A673 (cell line): Measurements from ENCODE around the gene TMA16. TPM values are rescaled to one million over a fixed set of nuclear protein-coding genes. Genes with fewer than 3 reads are reported as not detected.

Experiments used
- BruUV-seq: library from RNA; stranded (reverse); fragments of 400-500 nt; replicated peaks from 2 replicates; lab custom pipeline; 2021; lab: Mats Ljungman, UMichigan
- CTCF ChIA-PET: fragments of 300-600 bp; sonication (Branson Sonifier 250); formaldehyde crosslinking; loops from one replicate; lab custom pipeline; 2022; ENCODE audit warnings: antibody characterized with exemption; lab: Charles Lee
- POLR2A ChIA-PET: fragments of 300-600 bp; sonication (Branson Sonifier 250); formaldehyde crosslinking; loops from one replicate; lab custom pipeline; 2022; ENCODE audit warnings: antibody characterized with exemption; ENCODE audit not compliant: low non-redundant PET; lab: Charles Lee
- DNase-seq: peaks from one replicate; pipeline ENCODE4 v3.0.0-alpha.2; 2015; ENCODE audit warnings: low spot score
- H3K27ac ChIP-seq: fragments of 200-600 bp; sonication (generic); 2 replicates; pipeline ENCODE4 v1.5.1; 2016; ENCODE audit warnings: mixed run types, low read depth, mild to moderate bottlenecking, mixed read lengths, antibody characterized with exemption, low read length; ENCODE audit not compliant: poor library complexity, severe bottlenecking
- H3K27me3 ChIP-seq: fragments of 200-600 bp; sonication (generic); replicated peaks from 2 replicates; pipeline ENCODE4 v1.6.1; 2017; ENCODE audit warnings: mixed run types, low read depth, mild to moderate bottlenecking, mixed read lengths, antibody characterized with exemption, low read length; ENCODE audit not compliant: insufficient read depth, poor library complexity
- H3K36me3 ChIP-seq: fragments of 200-600 bp; sonication (generic); 2 replicates; pipeline ENCODE4 v1.6.1; 2016; ENCODE audit warnings: mixed run types, mild to moderate bottlenecking, mixed read lengths, antibody characterized with exemption, low read length; ENCODE audit not compliant: insufficient read depth, poor library complexity, severe bottlenecking
- H3K4me1 ChIP-seq: fragments of 200-600 bp; sonication (generic); 2 replicates; pipeline ENCODE4 v1.6.1; 2017; ENCODE audit warnings: mixed run types, mild to moderate bottlenecking, mixed read lengths, antibody characterized with exemption, low read length; ENCODE audit not compliant: insufficient read depth, poor library complexity, severe bottlenecking
- H3K4me3 ChIP-seq: fragments of 200-600 bp; sonication (generic); 2 replicates; pipeline ENCODE4 v1.5.1; 2016; ENCODE audit warnings: low read depth, mixed run types, mild to moderate bottlenecking, mixed read lengths, low read length; ENCODE audit not compliant: poor library complexity, severe bottlenecking
- H3K9me3 ChIP-seq: fragments of 200-600 bp; sonication (generic); 2 replicates; pipeline ENCODE4 v1.6.1; 2016; ENCODE audit warnings: mixed run types, low read depth, mild to moderate bottlenecking, mixed read lengths, antibody characterized with exemption, low read length; ENCODE audit not compliant: poor library complexity, severe bottlenecking
- CTCF ChIP-seq: fragments of 300-800, 200-600 bp; sonication (generic); conservative IDR thresholded peaks from 2 replicates; pipeline ENCODE4 v1.5.1; 2017; ENCODE audit warnings: low read depth, mild to moderate bottlenecking, antibody characterized with exemption, low read length, moderate library complexity, mixed read lengths
- EZH2 ChIP-seq: fragments of 200-600 bp; sonication (generic); IDR thresholded peaks from 2 replicates; pipeline ENCODE4 v1.6.1; 2017; ENCODE audit warnings: borderline replicate concordance, low read depth, mild to moderate bottlenecking, mixed read lengths, antibody characterized with exemption, low read length; ENCODE audit not compliant: poor library complexity, severe bottlenecking
- intact Hi-C: fragments of 100-400 bp; cut with micrococcal nuclease; formaldehyde crosslinking; loops from one replicate; pipeline ENCODE4 v1.10.0; 2022; ENCODE audit not compliant: unreplicated experiment
- total RNA-seq: library from RNA; stranded (reverse); gene quantifications from 2 replicates; pipeline ENCODE4 v1.2.3, GENCODE V29; 2021

The TMA16 gene
- total RNA-seq, 1 experiment from 2014 or later: 83.5 TPM

- H3K27ac ChIP-seq: no peak overlapping the region
- no peaks in the 10 kb centered on the region for H3K36me3 ChIP-seq
- ChIA-PET CTCF (no interaction called here), POLR2A (no interaction called here)
- TF ChIP-seq CTCF (no peak), EZH2 (no peak)
- H3K27me3 ChIP-seq: no peaks in the 10 kb centered on the region
- BruUV-seq: no TSS peak
- H3K4me3 ChIP-seq: no peak overlapping the region
- intact Hi-C loops: no loop called here
- no peaks in the 10 kb centered on the region for H3K9me3 ChIP-seq
- no peak for DNase-seq
- H3K4me1 ChIP-seq: no peaks in the 10 kb centered on the region
Measured at GRCh38 chr4:163474027-163474426, 20.5 kb upstream of the TMA16 start.

GRCh38 chr4:163476761-163477438 lies 17.6 kb upstream of the TMA16 start:
- DNase-seq: no peak
- POLR2A ChIA-PET: no interaction called here
- H3K4me1 ChIP-seq: no peaks in the 10 kb centered on the region
- H3K27ac ChIP-seq: no peak overlapping the region
- intact Hi-C loops: no loop called here
- BruUV-seq: no TSS peak
- no peak overlapping the region for H3K4me3 ChIP-seq
- TF ChIP-seq CTCF: no peak
- no peak for TF ChIP-seq EZH2
- H3K36me3 ChIP-seq: no peaks in the 10 kb centered on the region
- no peaks in the 10 kb centered on the region for H3K27me3 ChIP-seq
- H3K9me3 ChIP-seq: no peaks in the 10 kb centered on the region
- CTCF ChIA-PET: no interaction called here

- H3K4me3 ChIP-seq: no peak overlapping the region
- no peaks in the 10 kb centered on the region for H3K9me3 ChIP-seq
- POLR2A ChIA-PET: no interaction called here
- no peak overlapping the region for H3K27ac ChIP-seq
- CTCF ChIA-PET: no interaction called here
- H3K4me1 ChIP-seq: peaks cover 13% of the 10 kb centered on the region
- no peak for DNase-seq
- intact Hi-C loops: no loop called here
- no peak for TF ChIP-seq EZH2
- TF ChIP-seq CTCF: no peak
- no peaks in the 10 kb centered on the region for H3K36me3 ChIP-seq
- no TSS peak for BruUV-seq
- H3K27me3 ChIP-seq: no peaks in the 10 kb centered on the region
Measured at GRCh38 chr4:163482190-163482589, 12.3 kb upstream of the TMA16 start.
